HEK293 (cell line): Measurements from ENCODE around the gene AP1G2.

Source experiments
- CTCF ChIA-PET: fragments of 350-600 bp; formaldehyde crosslinking; extraction: SDS; loops from one replicate; lab custom pipeline; 2021; ENCODE audit warnings: antibody characterized with exemption; lab: Yijun Ruan, JAX
- POLR2A ChIA-PET: fragments of 300-600 bp; formaldehyde crosslinking; extraction: SDS; loops from one replicate; lab custom pipeline; 2020; ENCODE audit warnings: antibody characterized with exemption, inconsistent platforms; lab: Yijun Ruan, JAX
- H3K27ac ChIP-seq: fragments of 200-500 bp; sonication (Bioruptor generic); 2 replicates; pipeline ENCODE4 v1.5.1; 2014; ENCODE audit warnings: low read depth, low read length, control low read depth, inconsistent platforms; ENCODE audit errors: extremely low read depth
- H3K36me3 ChIP-seq, 2 experiments: fragments of 200-500 bp in 1 of 2; sonication (Bioruptor generic) in 1 of 2; 1 replicate in 1 of 2; 2 replicates in 1 of 2; pipeline ENCODE4 v1.5.1; 2014 to 2017; ENCODE audit warnings: inconsistent platforms in 2 of 2, low read length in 2 of 2; ENCODE audit not compliant: control insufficient read depth in 2 of 2, insufficient read depth in 1 of 2
- H3K4me1 ChIP-seq: fragments of 200-500 bp; sonication (Bioruptor generic); 2 replicates; pipeline ENCODE4 v1.5.1; 2014; ENCODE audit warnings: mild to moderate bottlenecking, low read length, inconsistent platforms; ENCODE audit not compliant: control insufficient read depth, insufficient read depth
- H3K4me3 ChIP-seq: 2 replicates; pipeline ENCODE4 v1.5.1; 2011; ENCODE audit warnings: low read depth, mild to moderate bottlenecking, control low read depth, low read length, moderate library complexity
- H3K9me3 ChIP-seq: fragments of 200-500 bp; sonication (Bioruptor generic); 2 replicates; pipeline ENCODE4 v1.5.1; 2014; ENCODE audit warnings: low read depth, low read length, inconsistent platforms; ENCODE audit not compliant: control insufficient read depth, insufficient read depth
- BCL11A ChIP-seq: fragments of 450-650 bp; formaldehyde crosslinking; IDR thresholded peaks from 2 replicates; pipeline ENCODE4 v1.5.1; 2016; ENCODE audit warnings: low read depth, missing biosample characterization, missing genetic modification characterization
- SP2 ChIP-seq: fragments of 450-650 bp; formaldehyde crosslinking; IDR thresholded peaks from 2 replicates; pipeline ENCODE4 v1.5.1; 2016; ENCODE audit warnings: missing biosample characterization, missing genetic modification characterization
- ZFHX2 ChIP-seq: fragments of 450-650 bp; formaldehyde crosslinking; conservative IDR thresholded peaks from 2 replicates; pipeline ENCODE4 v1.5.1; 2016; ENCODE audit warnings: missing biosample characterization, missing genetic modification characterization
- ZFP37 ChIP-seq: fragments of 450-650 bp; formaldehyde crosslinking; IDR thresholded peaks from 2 replicates; pipeline ENCODE4 v1.5.1; 2016; ENCODE audit warnings: missing biosample characterization, missing genetic modification characterization
- ZNF121 ChIP-seq: fragments of 450-650 bp; formaldehyde crosslinking; IDR thresholded peaks from 2 replicates; pipeline ENCODE4 v1.5.1; 2016; ENCODE audit warnings: missing biosample characterization, missing genetic modification characterization
- ZNF184 ChIP-seq: fragments of 450-650 bp; IDR thresholded peaks from 2 replicates; pipeline ENCODE4 v1.5.1; 2018; ENCODE audit warnings: missing biosample characterization, mild to moderate bottlenecking, missing genetic modification characterization
- ZNF341 ChIP-seq: fragments of 450-650 bp; formaldehyde crosslinking; IDR thresholded peaks from 2 replicates; pipeline ENCODE4; 2016; ENCODE audit warnings: low read depth, missing biosample characterization, missing genetic modification characterization
- ZNF416 ChIP-seq: fragments of 450-650 bp; formaldehyde crosslinking; IDR thresholded peaks from 2 replicates; pipeline ENCODE4 v1.5.1; 2016; ENCODE audit warnings: missing biosample characterization, missing genetic modification characterization
- ZNF548 ChIP-seq: fragments of 450-650 bp; formaldehyde crosslinking; IDR thresholded peaks from 2 replicates; pipeline ENCODE4 v1.5.1; 2016; ENCODE audit warnings: missing biosample characterization, missing genetic modification characterization
- ZNF561 ChIP-seq: fragments of 450-650 bp; IDR thresholded peaks from 2 replicates; pipeline ENCODE4 v1.5.1; 2018; ENCODE audit warnings: missing biosample characterization, missing genetic modification characterization, borderline replicate concordance
- ZNF600 ChIP-seq: fragments of 450-650 bp; formaldehyde crosslinking; IDR thresholded peaks from 2 replicates; pipeline ENCODE4 v1.5.1; 2016; ENCODE audit warnings: missing biosample characterization, missing genetic modification characterization
- ZNF707 ChIP-seq: fragments of 450-650 bp; formaldehyde crosslinking; IDR thresholded peaks from 2 replicates; pipeline ENCODE4 v1.5.1; 2016; ENCODE audit warnings: missing biosample characterization, missing genetic modification characterization
- TF ChIP-seq, protein P1 (sequence below): fragments of 450-650 bp; formaldehyde crosslinking; IDR thresholded peaks from 2 replicates; pipeline ENCODE4 v1.5.1; 2016; ENCODE audit warnings: missing biosample characterization, missing genetic modification characterization

AP1G2 gene

DNA sequence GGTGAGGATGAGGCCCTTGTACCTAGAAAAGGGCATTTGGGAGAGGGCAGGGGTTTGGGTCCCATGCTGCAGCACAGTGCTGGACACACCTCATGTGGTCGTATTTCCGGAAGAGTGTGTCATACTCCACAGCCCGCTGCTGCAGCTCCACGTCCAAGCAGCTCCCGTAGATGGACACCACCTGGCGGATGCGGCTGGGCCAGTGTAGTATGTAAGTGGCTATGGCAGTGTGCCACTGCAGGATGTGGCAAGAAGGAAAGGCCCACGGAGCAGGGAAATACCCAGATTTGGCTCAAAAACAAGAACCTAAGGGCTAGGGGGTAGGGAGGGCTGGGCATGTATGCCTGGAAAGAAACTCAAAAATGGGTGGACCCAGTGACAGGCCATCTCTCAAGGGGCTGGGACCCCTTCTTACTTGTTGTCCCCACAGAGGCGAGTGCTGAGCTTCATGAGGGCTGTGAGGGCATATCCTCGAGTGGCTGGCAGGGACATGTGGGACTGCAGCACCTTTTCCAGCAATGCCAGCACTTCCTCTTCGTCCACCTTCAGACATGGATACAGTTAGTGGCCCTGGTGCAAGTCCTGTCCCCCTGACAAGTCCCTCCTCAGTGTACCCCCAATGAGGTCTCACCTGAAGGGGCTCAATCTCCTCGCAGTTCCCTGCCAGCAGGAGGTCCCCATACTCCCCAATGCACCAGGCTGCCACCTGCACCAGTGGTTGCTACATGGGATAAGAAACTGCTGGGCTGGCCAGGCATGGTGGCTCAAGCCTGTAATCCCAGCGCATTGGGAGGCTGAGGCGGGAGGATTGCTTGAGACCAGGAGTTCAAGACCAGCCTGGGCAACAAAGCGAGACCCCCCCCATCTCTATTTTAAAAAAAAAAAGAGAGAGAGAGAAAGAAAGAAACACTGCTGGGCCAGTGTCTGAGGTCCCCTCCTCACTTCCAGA is 5.4 kb downstream of the AP1G2 start:
- 0 out of 2 replicates have a peak, but pooled peaks have one; percentile 10 for TF ChIP-seq ZNF600 (tag by site-specific recombination)
- no peak for TF ChIP-seq BCL11A (tag by site-specific recombination)
- TF ChIP-seq, all 188 proteins: peak for 1
- peaks cover 17 to 85% of the 10 kb centered on the region in 2 experiments; a peak in 2 of 3 replicates for H3K36me3 ChIP-seq
- no peaks in the 10 kb centered on the region for H3K9me3 ChIP-seq
- POLR2A ChIA-PET, result interaction anchor here (1.6 kb wide), 2 partner anchors 11 to 84 kb away, joined by 5 read pairs; partner anchors contain the start of gene ZFHX2
- CTCF ChIA-PET, result interaction anchor here (0.6 to 10.1 kb wide), 11 partner anchors 10 to 568 kb away, joined by 3 to 338 read pairs (median 4); partner anchors contain the start of gene ZFHX2
- no peak overlapping the region for H3K27ac ChIP-seq
- H3K4me3 ChIP-seq, result no peak overlapping the region
- peaks cover 4% of the 10 kb centered on the region; the same call in 1 of the 2 replicates for H3K4me1 ChIP-seq

DNA sequence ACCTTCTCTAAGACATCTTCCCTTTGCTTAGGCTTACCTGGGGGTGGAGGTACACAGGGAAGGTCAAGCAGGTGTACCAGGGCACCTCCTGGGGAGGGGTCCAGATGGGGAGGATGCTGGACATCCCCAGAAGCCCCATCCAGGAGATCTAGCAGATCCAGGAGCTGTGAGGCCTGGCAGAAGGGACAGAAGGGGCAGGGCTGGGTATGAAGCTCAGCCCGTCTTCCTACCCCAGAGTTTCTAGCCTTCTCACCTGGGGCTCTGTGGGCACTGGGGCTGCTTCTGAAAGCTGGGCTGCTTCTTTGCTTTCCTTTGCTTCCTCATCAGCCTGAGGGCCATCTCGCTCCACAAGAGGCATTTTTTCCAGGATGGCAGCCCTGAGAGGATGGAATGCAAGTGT is 6.3 kb downstream of the AP1G2 start:
- TF ChIP-seq ZNF548 (tag by site-specific recombination) (no peak), ZNF561 (tag by site-specific recombination) (no peak), ZNF707 (tag by site-specific recombination) (no peak), ZFP37 (no peak), ZNF341 (tag by site-specific recombination) (no peak), ZNF121 (no peak), ZNF184 (tag by site-specific recombination) (no peak), ZNF416 (tag by site-specific recombination) (no peak)
- TF ChIP-seq, protein P1, sequence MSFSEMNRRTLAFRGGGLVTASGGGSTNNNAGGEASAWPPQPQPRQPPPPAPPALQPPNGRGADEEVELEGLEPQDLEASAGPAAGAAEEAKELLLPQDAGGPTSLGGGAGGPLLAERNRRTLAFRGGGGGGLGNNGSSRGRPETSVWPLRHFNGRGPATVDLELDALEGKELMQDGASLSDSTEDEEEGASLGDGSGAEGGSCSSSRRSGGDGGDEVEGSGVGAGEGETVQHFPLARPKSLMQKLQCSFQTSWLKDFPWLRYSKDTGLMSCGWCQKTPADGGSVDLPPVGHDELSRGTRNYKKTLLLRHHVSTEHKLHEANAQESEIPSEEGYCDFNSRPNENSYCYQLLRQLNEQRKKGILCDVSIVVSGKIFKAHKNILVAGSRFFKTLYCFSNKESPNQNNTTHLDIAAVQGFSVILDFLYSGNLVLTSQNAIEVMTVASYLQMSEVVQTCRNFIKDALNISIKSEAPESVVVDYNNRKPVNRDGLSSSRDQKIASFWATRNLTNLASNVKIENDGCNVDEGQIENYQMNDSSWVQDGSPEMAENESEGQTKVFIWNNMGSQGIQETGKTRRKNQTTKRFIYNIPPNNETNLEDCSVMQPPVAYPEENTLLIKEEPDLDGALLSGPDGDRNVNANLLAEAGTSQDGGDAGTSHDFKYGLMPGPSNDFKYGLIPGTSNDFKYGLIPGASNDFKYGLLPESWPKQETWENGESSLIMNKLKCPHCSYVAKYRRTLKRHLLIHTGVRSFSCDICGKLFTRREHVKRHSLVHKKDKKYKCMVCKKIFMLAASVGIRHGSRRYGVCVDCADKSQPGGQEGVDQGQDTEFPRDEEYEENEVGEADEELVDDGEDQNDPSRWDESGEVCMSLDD, result no peak
- no peak overlapping the region for H3K27ac ChIP-seq

DNA sequence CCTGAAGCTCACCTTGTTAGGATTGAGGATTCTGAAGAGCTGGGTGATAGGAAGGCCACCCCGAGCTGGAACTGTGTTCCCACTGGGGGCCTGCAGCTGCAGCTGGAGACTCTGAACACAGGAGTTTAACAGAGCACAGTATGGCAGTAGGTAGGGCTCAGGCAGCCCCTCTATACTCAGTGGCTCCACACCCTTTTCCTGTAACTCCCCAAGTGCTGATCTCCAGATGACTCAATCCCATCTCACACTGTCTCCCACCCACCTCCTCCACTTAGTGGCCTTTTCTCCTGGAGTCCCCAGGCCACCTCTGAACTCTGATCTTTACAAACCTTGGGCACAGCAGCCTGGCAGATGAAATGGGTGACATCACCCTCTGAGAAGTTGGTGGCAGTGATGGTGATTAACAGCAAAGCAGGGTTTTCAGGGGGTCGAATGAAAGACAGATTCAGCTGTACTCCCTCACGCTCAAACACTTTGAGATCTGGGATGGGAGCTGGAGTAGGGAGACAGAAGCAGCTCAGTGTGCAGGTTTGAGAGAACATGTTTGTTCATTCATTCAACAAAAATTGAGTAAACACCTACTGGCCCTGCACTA is 7.6 kb downstream of the AP1G2 start:
- peaks cover 17 to 72% of the 10 kb centered on the region in 2 experiments; a peak in 2 of 3 replicates for H3K36me3 ChIP-seq
- POLR2A ChIA-PET, result interaction anchor here (1.0 to 1.7 kb wide), 2 partner anchors 82 to 239 kb away, joined by 3 to 9 read pairs; partner anchors contain the start of gene PABPN1
- TF ChIP-seq SP2 (tag by site-specific recombination), result no peak
- 0 out of 2 replicates have a peak, but pooled peaks have one; percentile 14 for TF ChIP-seq ZFHX2 (tag by site-specific recombination)
- no peak overlapping the region for H3K4me3 ChIP-seq
- peaks cover 7% of the 10 kb centered on the region for H3K4me1 ChIP-seq
- no peaks in the 10 kb centered on the region for H3K9me3 ChIP-seq
- CTCF ChIA-PET, result interaction anchor here (0.6 to 10.1 kb wide), 28 partner anchors 7 to 374 kb away, joined by 3 to 338 read pairs (median 4); partner anchors contain the start of genes AP1G2 and PABPN1
- H3K27ac ChIP-seq, result no peak overlapping the region

More for the DNA sequence above, 6.3 kb downstream of the AP1G2 start:
- CTCF ChIA-PET, result interaction anchor here (0.6 to 10.1 kb wide), 9 partner anchors 11 to 638 kb away, joined by 3 to 338 read pairs (median 3); no protein-coding TSS in a partner anchor
- Histone ChIP-seq H3K4me1 (peaks cover 4% of the 10 kb centered on the region; the same call in 1 of the 2 replicates), H3K9me3 (no peaks in the 10 kb centered on the region), H3K4me3 (no peak overlapping the region), H3K36me3 (peaks cover 17 to 84% of the 10 kb centered on the region in 2 experiments; a peak in 2 of 3 replicates)
- POLR2A ChIA-PET, result interaction anchor here (1.6 kb wide), 1 partner anchor 10 kb away, joined by 5 read pairs; the partner anchor contains the start of gene ZFHX2
